K562 (cell line): Measurements from ENCODE around the gene SULT2B1. TPM values are rescaled to one million over a fixed set of nuclear protein-coding genes. Genes with fewer than 3 reads are reported as not detected.

ENCODE experiments used
- ADNP ChIP-seq: fragments of 200-800 bp; sonication (Bioruptor generic); IDR thresholded peaks from 2 replicates; pipeline ENCODE4 v1.6.1; 2016; ENCODE audit warnings: missing genetic modification characterization, missing compliant biosample characterization
- ARID1B ChIP-seq: fragments of 450-650 bp; IDR thresholded peaks from 2 replicates; pipeline ENCODE4 v1.6.1; 2016; ENCODE audit warnings: antibody characterized with exemption, mild to moderate bottlenecking, inconsistent platforms
- BCLAF1 ChIP-seq, 2 experiments: fragments of 450-650 bp in 1 of 2; IDR thresholded peaks; 2 replicates each; pipeline ENCODE4 v1.6.1; 2011 to 2017; ENCODE audit warnings: low read depth in 2 of 2, antibody characterized with exemption in 1 of 2, borderline replicate concordance in 1 of 2, low read length in 1 of 2, mild to moderate bottlenecking in 1 of 2, mixed read lengths in 1 of 2; ENCODE audit not compliant: control insufficient read depth in 1 of 2
- CBFA2T3 ChIP-seq: fragments of 450-650 bp; IDR thresholded peaks from 2 replicates; pipeline ENCODE4 v1.6.1; 2017
- MAZ ChIP-seq, 2 experiments: fragments of 450-650 bp in 1 of 2; sonication (generic) in 1 of 2; formaldehyde crosslinking; IDR thresholded peaks in 1 of 2; conservative IDR thresholded peaks in 1 of 2; 2 replicates each; pipeline versions ENCODE4 v1.4.0 to v1.5.0; 2020; ENCODE audit warnings: mild to moderate bottlenecking in 1 of 2, missing genetic modification reagents in 1 of 2
- MTA3 ChIP-seq: fragments of 450-650 bp; formaldehyde crosslinking; IDR thresholded peaks from 2 replicates; pipeline ENCODE4 v1.6.1; 2017; ENCODE audit warnings: mild to moderate bottlenecking, borderline replicate concordance
- MYNN ChIP-seq, 2 experiments: sonication (generic); formaldehyde crosslinking in 1 of 2; IDR thresholded peaks; 2 replicates each; pipeline versions ENCODE4 v1.5.0 to v1.6.1; 2016 to 2020; ENCODE audit warnings: antibody characterized with exemption in 1 of 2, missing genetic modification reagents in 1 of 2
- NFIC ChIP-seq: fragments of 450-650 bp; IDR thresholded peaks from 2 replicates; pipeline ENCODE4 v1.6.1; 2017; ENCODE audit warnings: mild to moderate bottlenecking, inconsistent platforms
- PRDM10 ChIP-seq: fragments of 450-650 bp; IDR thresholded peaks from 2 replicates; pipeline ENCODE4 v1.6.1; 2018; ENCODE audit not compliant: partially characterized antibody
- SMARCA4 ChIP-seq: fragments of 450-650 bp; IDR thresholded peaks from 2 replicates; pipeline ENCODE4 v1.6.1; 2016
- SOX6 ChIP-seq: fragments of 450-650 bp; IDR thresholded peaks from 2 replicates; pipeline ENCODE4 v1.6.1; 2014; ENCODE audit warnings: mild to moderate bottlenecking
- SP1 ChIP-seq: sonication (generic); formaldehyde crosslinking; IDR thresholded peaks from 2 replicates; pipeline ENCODE4 v1.8.1; 2022; ENCODE audit warnings: mild to moderate bottlenecking, missing genetic modification reagents
- SPI1 ChIP-seq: IDR thresholded peaks from 2 replicates; pipeline ENCODE4 v1.6.1; 2011; ENCODE audit warnings: low read depth, low read length, control low read depth, borderline replicate concordance
- ZKSCAN1 ChIP-seq: fragments of 150-350 bp; IDR thresholded peaks from 2 replicates; pipeline ENCODE4 v1.6.1; 2016; ENCODE audit warnings: low read depth, low read length
- ZMIZ1 ChIP-seq, 2 experiments: fragments of 150-350 bp in 1 of 2; IDR thresholded peaks; 2 replicates each; pipeline ENCODE4 v1.6.1; 2012 to 2016; ENCODE audit warnings: low read depth in 2 of 2, low read length in 2 of 2, mild to moderate bottlenecking in 1 of 2, moderate library complexity in 1 of 2
- ZNF274 ChIP-seq: IDR thresholded peaks from 2 replicates; pipeline ENCODE4 v1.6.1; 2011; ENCODE audit warnings: low read depth, mild to moderate bottlenecking, low read length, moderate library complexity, borderline replicate concordance
- ZNF282 ChIP-seq: sonication (generic); formaldehyde crosslinking; IDR thresholded peaks from 2 replicates; pipeline ENCODE4 v1.8.1; 2023; ENCODE audit warnings: missing genetic modification reagents
- polyA plus RNA-seq, 8 experiments: library from polyadenylated mRNA; depleted of rRNA in 4 of 8; stranded (reverse) in 5 of 8; unstranded in 3 of 8; fragments of >200 nt; fragmentation: Nextera tagmentation in 2 of 8; fragmentation: Illumina TruSeq in 1 of 8; extraction: Ambion mirVana in 2 of 8; extraction: Trizol in 1 of 8; gene quantifications; 2 replicates each; pipeline versions ENCODE4 v1.2.1 to v1.2.3, GENCODE V29; 2011 to 2014; ENCODE audit warnings: inconsistent platforms in 1 of 8, missing spikeins in 1 of 8
- total RNA-seq, 7 experiments: library from RNA; depleted of rRNA in 6 of 7; stranded (reverse); fragments of >200 nt in 6 of 7; fragmentation: Illumina TruSeq in 2 of 7; extraction: Trizol in 2 of 7; gene quantifications; 2 replicates each; pipeline versions ENCODE4 v1.2.1 to v1.2.3, GENCODE V29; 2011 to 2021; ENCODE audit warnings: low replicate concordance in 1 of 7

SULT2B1 gene
- total and polyA plus RNA-seq, 9 of the 15 experiments (the other 6 are each of a cell fraction or from before 2014, with no cell fraction given) = 0.09 to 0.62 (median 0.22) TPM; not detected in 2

GRCh38 chr19:48553676-48554384, 1.9 kb downstream of the SULT2B1 start (continued):
- TF ChIP-seq ZKSCAN1 = no peak
- TF ChIP-seq MAZ (CRISPR knock-in tag; conservative IDR thresholded peaks at IDR 0.05 in 1 of 2, IDR thresholded peaks at IDR 0.05 in 1 of 2) = peak in 1 of 2 experiments; percentile 82; a peak in 2 of 4 replicates
- no peak for TF ChIP-seq BCLAF1 (IDR thresholded peaks at IDR 0.05; ENCODE audit: borderline replicate concordance in 1 of 2, control insufficient read depth in 1 of 2, low read depth in 2 of 2, low read length in 1 of 2)
- TF ChIP-seq SOX6 = peak; percentile 88
- peak; percentile 60; the same call in 1 of the 2 replicates for TF ChIP-seq MYNN (IDR thresholded peaks at IDR 0.05)
- no peak for TF ChIP-seq MYNN (CRISPR knock-in tag; IDR thresholded peaks at IDR 0.05)
- peak; percentile 40; the same call in 1 of the 2 replicates for TF ChIP-seq SP1
- TF ChIP-seq PRDM10 = peak; percentile 15
- TF ChIP-seq ADNP = peak; percentile 74
- peak; percentile 85; the same call in 1 of the 2 replicates for TF ChIP-seq MTA3
- TF ChIP-seq ARID1B = peak; percentile 83
- peak; percentile 63; the same call in 1 of the 2 replicates for TF ChIP-seq SMARCA4
- peak; percentile 52; the same call in 1 of the 2 replicates for TF ChIP-seq NFIC
- TF ChIP-seq CBFA2T3 = peak; percentile 87
- TF ChIP-seq ZNF274 = no peak
- TF ChIP-seq ZMIZ1 (IDR thresholded peaks at IDR 0.05; ENCODE audit: low read depth in 2 of 2, low read length in 2 of 2) = peak in 1 of 2 experiments; percentile 54; a peak in 2 of 4 replicates
- TF ChIP-seq SPI1 = peak; percentile 25; the same call in 1 of the 2 replicates
- TF ChIP-seq ZNF282 = no peak
